Right lobe of liver (tissue), 4 donors: ENCODE results near the gene CCDC138.

Experiments used
- POLR2A ChIP-seq: fragments of 450-650 bp; IDR thresholded peaks from one replicate; pipeline ENCODE4 v1.6.1; 2017; ENCODE audit warnings: antibody characterized with exemption, mild to moderate bottlenecking
- TF ChIP-seq, protein P1 (sequence below), 4 donors: fragments of 200-600 bp in 3 of 4; fragments of 450-650 bp in 1 of 4; IDR thresholded peaks; one replicate each; pipeline versions ENCODE4 v1.5.1 to v1.8.0; 2016 to 2022; ENCODE audit warnings: antibody characterized with exemption in 4 of 4, mild to moderate bottlenecking in 2 of 4
- donor health status: DM: no; HTN: no; CAD: no.
- donor health status: DM: no; HTN: no; CAD: no.
- donor health status: DM: no; HTN: yes; CAD: no.

DNA sequence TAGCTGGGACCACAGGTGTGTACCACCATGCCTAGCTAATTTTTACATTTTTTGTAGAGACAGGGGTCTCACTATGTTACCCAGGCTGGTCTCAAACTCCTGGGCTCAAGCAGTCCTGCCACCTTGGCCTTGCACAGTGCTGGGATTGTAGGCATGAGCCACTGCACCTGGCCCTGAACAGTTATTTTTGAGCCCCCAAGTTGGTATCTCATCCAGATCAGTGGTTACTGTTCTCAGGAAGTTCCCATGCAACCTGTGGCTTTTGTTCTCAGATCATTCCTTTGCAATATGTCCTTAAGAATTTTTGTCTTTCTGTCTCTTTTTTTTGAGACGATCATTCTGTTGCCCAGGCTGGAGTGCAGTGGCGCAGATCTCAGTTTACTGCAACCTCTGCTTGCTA, 7.7 kb upstream of the CCDC138 start:
- TF ChIP-seq, protein P1, sequence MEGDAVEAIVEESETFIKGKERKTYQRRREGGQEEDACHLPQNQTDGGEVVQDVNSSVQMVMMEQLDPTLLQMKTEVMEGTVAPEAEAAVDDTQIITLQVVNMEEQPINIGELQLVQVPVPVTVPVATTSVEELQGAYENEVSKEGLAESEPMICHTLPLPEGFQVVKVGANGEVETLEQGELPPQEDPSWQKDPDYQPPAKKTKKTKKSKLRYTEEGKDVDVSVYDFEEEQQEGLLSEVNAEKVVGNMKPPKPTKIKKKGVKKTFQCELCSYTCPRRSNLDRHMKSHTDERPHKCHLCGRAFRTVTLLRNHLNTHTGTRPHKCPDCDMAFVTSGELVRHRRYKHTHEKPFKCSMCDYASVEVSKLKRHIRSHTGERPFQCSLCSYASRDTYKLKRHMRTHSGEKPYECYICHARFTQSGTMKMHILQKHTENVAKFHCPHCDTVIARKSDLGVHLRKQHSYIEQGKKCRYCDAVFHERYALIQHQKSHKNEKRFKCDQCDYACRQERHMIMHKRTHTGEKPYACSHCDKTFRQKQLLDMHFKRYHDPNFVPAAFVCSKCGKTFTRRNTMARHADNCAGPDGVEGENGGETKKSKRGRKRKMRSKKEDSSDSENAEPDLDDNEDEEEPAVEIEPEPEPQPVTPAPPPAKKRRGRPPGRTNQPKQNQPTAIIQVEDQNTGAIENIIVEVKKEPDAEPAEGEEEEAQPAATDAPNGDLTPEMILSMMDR (IDR thresholded peaks at IDR 0.05) = no peak
- no peak for TF ChIP-seq POLR2A
